NOMO-1 treated with DMSO at 0.1 percent for 48 hours (cell line): ENCODE measurements around the gene MYO1B.
"Not testable (repeated sequence)": the region's sequence is repeated elsewhere in the genome, so short reads cannot be mapped to it uniquely, and the experiment has no call there.

Source experiments
- DNase-seq: peaks from one replicate; lab custom pipeline; 2025; ENCODE audit not compliant: unreplicated experiment; lab: John Stamatoyannopoulos, UW

The MYO1B gene

GRCh38 chr2:191441496-191442214 is 196.5 kb downstream of the MYO1B start:
- no peak for DNase-seq

- DNase-seq = no peak
These were observed 198.2 kb downstream of the MYO1B start for GRCh38 chr2:191443446-191443845.

GRCh38 chr2:191446910-191447309 is 201.7 kb downstream of the MYO1B start:
- DNase-seq = no peak

- DNase-seq = no peak
These were observed 205.9 kb downstream of the MYO1B start for GRCh38 chr2:191451116-191451515.

- DNase-seq = no peak
These were observed 206.9 kb downstream of the MYO1B start for GRCh38 chr2:191452065-191452464.

- DNase-seq = no peak
These were observed 208.6 kb downstream of the MYO1B start for GRCh38 chr2:191453761-191454160.

GRCh38 chr2:191456506-191456905 is 211.3 kb downstream of the MYO1B start:
- not testable (repeated sequence) for DNase-seq

- DNase-seq = no peak
These were observed 214.0 kb downstream of the MYO1B start for GRCh38 chr2:191459158-191459557.

- no peak for DNase-seq
These were observed 217.2 kb downstream of the MYO1B start for GRCh38 chr2:191462370-191462769.

- DNase-seq = no peak
These were observed 218.6 kb downstream of the MYO1B start for GRCh38 chr2:191463790-191464189.

GRCh38 chr2:191465766-191466420 is 220.7 kb downstream of the MYO1B start:
- no peak for DNase-seq

GRCh38 chr2:191467113-191467512 is 221.9 kb downstream of the MYO1B start:
- no peak for DNase-seq

GRCh38 chr2:191470306-191470705 is 225.1 kb downstream of the MYO1B start:
- no peak for DNase-seq

GRCh38 chr2:191474464-191474863 is 229.3 kb downstream of the MYO1B start:
- DNase-seq = no peak
